DMS153 treated with DMSO at 0.1 percent for 48 hours (cell line): ENCODE data around the gene INTS11.

Experiments
- DNase-seq: peaks from one replicate; lab custom pipeline; 2025; ENCODE audit not compliant: unreplicated experiment; lab: John Stamatoyannopoulos, UW

Gene INTS11

GRCh38 chr1:1358433-1359271 lies 34.2 kb upstream of the INTS11 start, which contains the start of gene MXRA8:
MXRA8 (minus strand) TSS chr1:1358555; CDS start chr1:1358504, 51 bp downstream.
- no peak for DNase-seq

- no peak for DNase-seq
Measured at GRCh38 chr1:1357871-1358432, 33.5 kb upstream of the INTS11 start.

GRCh38 chr1:1356796-1357401 lies 32.4 kb upstream of the INTS11 start:
- no peak for DNase-seq

GRCh38 chr1:1356166-1356795 lies 31.8 kb upstream of the INTS11 start:
- no peak for DNase-seq

- DNase-seq = no peak
Measured at GRCh38 chr1:1355416-1355815, 31.0 kb upstream of the INTS11 start.

GRCh38 chr1:1354271-1355247 lies 30.1 kb upstream of the INTS11 start:
- DNase-seq = no peak

GRCh38 chr1:1353389-1354151 lies 29.1 kb upstream of the INTS11 start:
- peak; percentile 59 for DNase-seq

- no peak for DNase-seq
Measured at GRCh38 chr1:1352786-1353388, 28.4 kb upstream of the INTS11 start.

- no peak for DNase-seq
Measured at GRCh38 chr1:1351511-1352427, 27.3 kb upstream of the INTS11 start.

- peak; percentile 61 for DNase-seq
Measured at GRCh38 chr1:1349256-1350012, 25.0 kb upstream of the INTS11 start, which contains the start of gene DVL1. DVL1 (minus strand) TSS chr1:1349418; CDS start chr1:1349065, 353 bp downstream.

- DNase-seq = no peak
Measured at GRCh38 chr1:1348420-1349255, 24.2 kb upstream of the INTS11 start.

- no peak for DNase-seq
Measured at GRCh38 chr1:1347663-1348419, 23.4 kb upstream of the INTS11 start.

- no peak for DNase-seq
Measured at GRCh38 chr1:1347026-1347595, 22.7 kb upstream of the INTS11 start.

- DNase-seq = no peak
Measured at GRCh38 chr1:1346501-1346890, 22.0 kb upstream of the INTS11 start.

GRCh38 chr1:1345860-1346500 lies 21.5 kb upstream of the INTS11 start:
- no peak for DNase-seq
